CD4-positive, alpha-beta T cell treated with Interleukin-17A for 4 hours (primary cell): Measurements from ENCODE around the gene CRAMP1.

Experiments used
- DNase-seq: peaks from one replicate; pipeline ENCODE4 v3.0.0-alpha.2; 2020; ENCODE audit warnings: mixed read lengths

Gene CRAMP1

GRCh38 chr16:1657841-1658240 is 45.7 kb downstream of the CRAMP1 start:
- no peak for DNase-seq

GRCh38 chr16:1659031-1659430 is 46.9 kb downstream of the CRAMP1 start:
- no peak for DNase-seq

GRCh38 chr16:1661826-1662225 is 49.7 kb downstream of the CRAMP1 start:
- no peak for DNase-seq

- no peak for DNase-seq
These were observed 50.4 kb downstream of the CRAMP1 start for GRCh38 chr16:1662543-1662942.

GRCh38 chr16:1665829-1666228 is 53.7 kb downstream of the CRAMP1 start:
- no peak for DNase-seq

- no peak for DNase-seq
These were observed 54.2 kb downstream of the CRAMP1 start for GRCh38 chr16:1666316-1666715.

- DNase-seq: no peak
These were observed 55.1 kb downstream of the CRAMP1 start for GRCh38 chr16:1667271-1667670.

- no peak for DNase-seq
These were observed 55.8 kb downstream of the CRAMP1 start for GRCh38 chr16:1667916-1668315.

GRCh38 chr16:1668612-1669319 is 56.6 kb downstream of the CRAMP1 start:
- no peak for DNase-seq

- DNase-seq: no peak
These were observed 57.5 kb downstream of the CRAMP1 start for GRCh38 chr16:1669698-1670097.

- DNase-seq: no peak
These were observed 58.2 kb downstream of the CRAMP1 start for GRCh38 chr16:1670371-1670770.

GRCh38 chr16:1670866-1671265 is 58.7 kb downstream of the CRAMP1 start:
- no peak for DNase-seq

GRCh38 chr16:1673424-1674151 is 61.4 kb downstream of the CRAMP1 start:
- DNase-seq: no peak

GRCh38 chr16:1674306-1674705 is 62.1 kb downstream of the CRAMP1 start:
- no peak for DNase-seq

GRCh38 chr16:1674751-1675664 is 62.8 kb downstream of the CRAMP1 start:
- no peak for DNase-seq

GRCh38 chr16:1676661-1677060 is 64.5 kb downstream of the CRAMP1 start:
- no peak for DNase-seq

- DNase-seq: no peak
These were observed 65.2 kb downstream of the CRAMP1 start for GRCh38 chr16:1677339-1677738.

- peak; percentile 96 for DNase-seq
These were observed 65.9 kb downstream of the CRAMP1 start, which contains the start of gene JPT2 for GRCh38 chr16:1677942-1678499. JPT2 (plus strand) TSS chr16:1678279; CDS start chr16:1678313, 34 bp downstream.

- peak; percentile 54 for DNase-seq
These were observed 66.4 kb downstream of the CRAMP1 start for GRCh38 chr16:1678500-1679098.

- DNase-seq: no peak
These were observed 68.2 kb downstream of the CRAMP1 start for GRCh38 chr16:1680361-1680760.

GRCh38 chr16:1681032-1681431 is 68.9 kb downstream of the CRAMP1 start:
- no peak for DNase-seq
